ENCODE measurements around the gene UCP3. TPM values are rescaled to one million over a fixed set of nuclear protein-coding genes. Genes with fewer than 3 reads are reported as not detected.

Gene UCP3
- total RNA-seq (2021; fragmentation: NEBNext Ultra II Directional; extraction: Animal tissue kit (Norgen Biotek cat#: 25700)) (0.92 and 1.3 TPM in 2 replicates), polyA plus RNA-seq (2011; rRNA removed) (0.67 and 0.85 TPM in 2 replicates), polyA minus RNA-seq (2011; rRNA and poly(A)+ RNA removed) (1.0 and 1.4 TPM in 2 replicates)
- polyA plus RNA-seq (2011; cell fraction: cytosol; rRNA removed): 0.80 TPM
- 5.5 TPM for polyA plus RNA-seq (2011; cell fraction: nucleus; rRNA removed)
- polyA plus RNA-seq (2012, experiment 1 of 2): 0.59 to 2.2 TPM (median 1.1 TPM) in 4 replicates
- 0.12 TPM for polyA plus RNA-seq (2012, experiment 2 of 2)
- 0.65 TPM for polyA plus RNA-seq (2013, experiment 1 of 2)
- 0.57 TPM for polyA plus RNA-seq (2013, experiment 2 of 2)
- polyA minus RNA-seq (2011; cell fraction: cytosol; rRNA and poly(A)+ RNA removed): not detected
- polyA minus RNA-seq (2011; cell fraction: nucleus; rRNA and poly(A)+ RNA removed): 3.5 TPM
- long read RNA-seq, experiment 1: 0 reads
- long read RNA-seq, experiment 2: 0 reads

GRCh38 chr11:74008373-74009229 is at the start of gene UCP3:
Gene UCP3, minus strand, starts transcription at chr11:74009085. Its CDS starts 2,043 bp downstream, at chr11:74007042.
- no peak within 1 kb of the TSS for H2AK5ac ChIP-seq (ENCODE audit: low read depth, low read length)
- no peaks in the 10 kb centered on the region for H3K27me3 ChIP-seq (replicated peaks in 1 of 4; ENCODE audit: control insufficient read depth in 3 of 4, extremely low read depth in 1 of 4, insufficient read depth in 3 of 4, low read length in 3 of 4)
- POLR2A ChIA-PET (ENCODE audit: partially characterized antibody): interaction anchor here (0.9 to 2.6 kb wide), 4 partner anchors 9 to 32 kb away, joined by 3 to 7 read pairs (median 4); no protein-coding TSS in a partner anchor
- no peak within 1 kb of the TSS for H2BK15ac ChIP-seq (ENCODE audit: low read length)
- H3K56ac ChIP-seq (replicated peaks; ENCODE audit: insufficient read length, low read depth, low read length): no peak within 1 kb of the TSS
- H4K91ac ChIP-seq (replicated peaks; ENCODE audit: insufficient read length, low read length): no peak within 1 kb of the TSS
- 80% methylated on average over 9 of the region's 9 CpGs; no CpG with 5 or more reads in 1 of the 2 experiments for WGBS, 2 experiments (ENCODE audit: extremely low coverage in 1 of 2, insufficient coverage in 1 of 2, insufficient read length in 1 of 2, insufficient replicate concordance in 2 of 2, low coverage in 1 of 2, low lambda C conversion rate in 2 of 2, missing lambda C conversion rate in 1 of 2)
- no peaks in the 10 kb centered on the region for H3K4me1 ChIP-seq (replicated peaks in 1 of 4; ENCODE audit: control insufficient read depth in 3 of 4, insufficient read depth in 4 of 4, low read length in 3 of 4)
- H3K9ac ChIP-seq (replicated peaks in 1 of 4; ENCODE audit: extremely low read depth in 1 of 4, low read depth in 3 of 4, low read length in 3 of 4): no peak within 1 kb of the TSS; a peak in 1 of 7 replicates
- CTCF ChIA-PET (ENCODE audit: partially characterized antibody): interaction anchor here (1.2 kb wide), 1 partner anchor 51 kb away, joined by 3 read pairs; no protein-coding TSS in a partner anchor
- no peaks in the 10 kb centered on the region for H3K23me2 ChIP-seq (ENCODE audit: low read depth, low read length)
- H3K79me2 ChIP-seq (ENCODE audit: control insufficient read depth in 1 of 2, insufficient read depth in 2 of 2, low read length in 2 of 2): no peaks in the 10 kb centered on the region
- no peak within 1 kb of the TSS for H2AFZ ChIP-seq (ENCODE audit: low read length)
- no peak within 1 kb of the TSS for H2BK20ac ChIP-seq (ENCODE audit: low read length)
- no peak within 1 kb of the TSS for H3K14ac ChIP-seq (ENCODE audit: insufficient read length)
- DNase-seq (ENCODE audit: low read depth in 1 of 2, low spot score in 2 of 2): no peak
- H2BK5ac ChIP-seq (ENCODE audit: low read depth, low read length): no peak within 1 kb of the TSS
- no peak within 1 kb of the TSS for H2BK12ac ChIP-seq (ENCODE audit: low read depth, low read length)
- H3K9me3 ChIP-seq (ENCODE audit: insufficient read depth in 2 of 2, low read depth in 1 of 2, low read length in 1 of 2): no peaks in the 10 kb centered on the region
- TF ChIP-seq KDM1A (IDR thresholded peaks at IDR 0.05; ENCODE audit: borderline replicate concordance, low read length): no peak
- no peaks in the 10 kb centered on the region for H3K36me3 ChIP-seq (ENCODE audit: control insufficient read depth in 2 of 4, insufficient read depth in 4 of 4, low read length in 3 of 4)
- no peak within 1 kb of the TSS for H3K27ac ChIP-seq (ENCODE audit: low read depth, low read length)
- FAIRE-seq: no peak
- no peak within 1 kb of the TSS for H3K18ac ChIP-seq (ENCODE audit: extremely low read depth, low read length)
- H4K5ac ChIP-seq (ENCODE audit: insufficient read length, low read depth, low read length): no peak within 1 kb of the TSS
- no peak within 1 kb of the TSS for H2BK120ac ChIP-seq (replicated peaks; ENCODE audit: low read depth, low read length)
- H4K20me1 ChIP-seq (replicated peaks in 1 of 2; ENCODE audit: control insufficient read depth in 1 of 2, insufficient read depth in 2 of 2, low read length in 2 of 2): peaks cover 0 to 3% of the 10 kb centered on the region in 2 experiments
- no peaks in the 10 kb centered on the region for H3K79me1 ChIP-seq (ENCODE audit: low read depth, low read length)
- H4K8ac ChIP-seq (ENCODE audit: extremely low read depth, insufficient read depth, low read length): peak within 1 kb of the TSS; percentile 65; the same call in 1 of the 2 replicates
- H3K23ac ChIP-seq (ENCODE audit: insufficient read length): no peak within 1 kb of the TSS
- no peak within 1 kb of the TSS for H3K4me3 ChIP-seq (ENCODE audit: extremely low read depth in 1 of 4, insufficient read depth in 2 of 4, low read depth in 3 of 4, low read length in 4 of 4)
- no peak within 1 kb of the TSS for H3K4ac ChIP-seq (replicated peaks; ENCODE audit: insufficient read length, low read depth, low read length)
- H3K4me2 ChIP-seq (ENCODE audit: insufficient read depth in 1 of 2, low read depth in 2 of 2, low read length in 2 of 2): no peak within 1 kb of the TSS

Data from H1 (cell line).